IMR-90 (cell line): ENCODE data around the gene DHRS7B. TPM values are rescaled to one million over a fixed set of nuclear protein-coding genes. Genes with fewer than 3 reads are reported as not detected.

ENCODE experiments used
- ATAC-seq: fragments of 200-7000 bp; cut with Tn5 transposase; 2 replicates; pipeline ENCODE4 v1.9.1; 2020; ENCODE audit warnings: low read depth, mild to moderate bottlenecking, moderate library complexity
- BruUV-seq: library from RNA; stranded (reverse); fragments of 400-500 nt; replicated peaks from 2 replicates; lab custom pipeline; 2021; lab: Mats Ljungman, UMichigan
- CTCF ChIA-PET: fragments of 300-600 bp; formaldehyde crosslinking; extraction: SDS; loops from one replicate; lab custom pipeline; 2021; ENCODE audit warnings: antibody characterized with exemption; lab: Yijun Ruan, JAX
- POLR2A ChIA-PET: fragments of 300-600 bp; sonication (Branson Sonifier 250); formaldehyde crosslinking; loops from one replicate; lab custom pipeline; 2022; ENCODE audit warnings: antibody characterized with exemption; ENCODE audit not compliant: unreplicated experiment; lab: Charles Lee
- DNase-seq: peaks from one replicate; pipeline ENCODE4 v3.0.0; 2013
- H2AFZ ChIP-seq: replicated peaks from 2 replicates; pipeline ENCODE3; 2013; ENCODE audit warnings: low read length, mild to moderate bottlenecking; ENCODE audit not compliant: poor library complexity
- H2AK5ac ChIP-seq: 2 replicates; pipeline ENCODE4 v1.6.1; 2013; ENCODE audit warnings: low read depth, low read length, inconsistent platforms
- H2AK9ac ChIP-seq: replicated peaks from 2 replicates; pipeline ENCODE3; 2013; ENCODE audit warnings: mild to moderate bottlenecking, low read depth, low read length, moderate library complexity; ENCODE audit not compliant: poor library complexity
- H2BK120ac ChIP-seq: 2 replicates; pipeline ENCODE4 v1.6.1; 2013; ENCODE audit warnings: low read depth, low read length, inconsistent platforms
- H2BK15ac ChIP-seq: 3 replicates; pipeline ENCODE4 v1.6.1; 2013; ENCODE audit warnings: low read depth, low read length, inconsistent platforms
- H2BK20ac ChIP-seq: 2 replicates; pipeline ENCODE4 v1.6.1; 2013; ENCODE audit warnings: low read depth, mild to moderate bottlenecking, inconsistent platforms, low read length, moderate library complexity
- H2BK5ac ChIP-seq: 2 replicates; pipeline ENCODE4 v1.6.1; 2013; ENCODE audit warnings: mild to moderate bottlenecking, low read depth, low read length, inconsistent platforms; ENCODE audit not compliant: poor library complexity, severe bottlenecking
- H3K14ac ChIP-seq: replicated peaks from 2 replicates; pipeline ENCODE4 v1.6.1; 2013; ENCODE audit warnings: low read depth, low read length, inconsistent platforms
- H3K18ac ChIP-seq: 2 replicates; pipeline ENCODE4 v1.6.1; 2013; ENCODE audit warnings: low read depth, low read length, control low read depth
- H3K23ac ChIP-seq: 2 replicates; pipeline ENCODE4 v1.6.1; 2013; ENCODE audit warnings: low read depth, low read length, inconsistent platforms
- H3K27ac ChIP-seq: 2 replicates; pipeline ENCODE4 v1.5.1; 2013; ENCODE audit warnings: mild to moderate bottlenecking, control low read depth, low read length; ENCODE audit not compliant: insufficient read depth
- H3K27me3 ChIP-seq: 2 replicates; pipeline ENCODE4 v1.6.1; 2013; ENCODE audit warnings: low read length; ENCODE audit not compliant: control insufficient read depth, insufficient read depth
- H3K36me3 ChIP-seq: 2 replicates; pipeline ENCODE4 v1.6.1; 2013; ENCODE audit warnings: low read length, mixed read lengths; ENCODE audit not compliant: control insufficient read depth, insufficient read depth
- H3K4ac ChIP-seq: 2 replicates; pipeline ENCODE4 v1.6.1; 2013; ENCODE audit warnings: low read depth, low read length, inconsistent platforms
- H3K4me1 ChIP-seq: 2 replicates; pipeline ENCODE4 v1.6.1; 2013; ENCODE audit warnings: low read length, mixed read lengths; ENCODE audit not compliant: control insufficient read depth, insufficient read depth
- H3K4me2 ChIP-seq: 2 replicates; pipeline ENCODE4 v1.6.1; 2013; ENCODE audit warnings: low read depth, mild to moderate bottlenecking, control low read depth, low read length, moderate library complexity
- H3K4me3 ChIP-seq: 2 replicates; pipeline ENCODE4 v1.5.1; 2013; ENCODE audit warnings: low read depth, mild to moderate bottlenecking, control low read depth, low read length, moderate library complexity; ENCODE audit not compliant: insufficient read depth
- H3K56ac ChIP-seq: 2 replicates; pipeline ENCODE4 v1.6.1; 2013; ENCODE audit warnings: low read length, inconsistent platforms; ENCODE audit not compliant: insufficient read depth; ENCODE audit errors: extremely low read depth
- H3K79me1 ChIP-seq, 2 experiments: 2 replicates each; pipeline ENCODE4 v1.6.1; 2013; ENCODE audit warnings: low read length in 2 of 2, inconsistent platforms in 1 of 2, low read depth in 1 of 2
- H3K9ac ChIP-seq: 2 replicates; pipeline ENCODE4 v1.6.1; 2013; ENCODE audit warnings: low read depth, low read length, control low read depth
- H3K9me1 ChIP-seq: 2 replicates; pipeline ENCODE4 v1.6.1; 2013; ENCODE audit warnings: low read length, inconsistent platforms; ENCODE audit not compliant: insufficient read depth
- H3K9me3 ChIP-seq: 2 replicates; pipeline ENCODE4 v1.6.1; 2013; ENCODE audit warnings: low read length; ENCODE audit not compliant: control insufficient read depth, insufficient read depth
- H4K20me1 ChIP-seq: 2 replicates; pipeline ENCODE4 v1.6.1; 2013; ENCODE audit warnings: low read length, inconsistent platforms; ENCODE audit not compliant: insufficient read depth
- H4K5ac ChIP-seq: 2 replicates; pipeline ENCODE4 v1.6.1; 2013; ENCODE audit warnings: mild to moderate bottlenecking, low read depth, low read length, control low read depth
- H4K8ac ChIP-seq, 2 experiments: 2 replicates each; pipeline ENCODE4 v1.6.1; 2013; ENCODE audit warnings: low read depth in 2 of 2, low read length in 2 of 2, control low read depth in 1 of 2, inconsistent platforms in 1 of 2
- H4K91ac ChIP-seq: 2 replicates; pipeline ENCODE4 v1.6.1; 2013; ENCODE audit warnings: low read depth, low read length, inconsistent platforms; ENCODE audit not compliant: insufficient read depth
- CEBPB ChIP-seq: IDR thresholded peaks from 2 replicates; pipeline ENCODE4 v1.6.1; 2012; ENCODE audit warnings: low read depth, low read length, improper control_type of control experiment
- CHD1 ChIP-seq: IDR thresholded peaks from 2 replicates; pipeline ENCODE4 v1.6.1; 2012; ENCODE audit warnings: low read depth, low read length, improper control_type of control experiment
- CTCF ChIP-seq: conservative IDR thresholded peaks from 2 replicates; pipeline ENCODE4 v1.5.1; 2012; ENCODE audit warnings: mild to moderate bottlenecking, low read depth, low read length, improper control_type of control experiment
- MAFK ChIP-seq: IDR thresholded peaks from 2 replicates; pipeline ENCODE4 v1.6.1; 2012; ENCODE audit warnings: low read depth, low read length, improper control_type of control experiment
- MAZ ChIP-seq: IDR thresholded peaks from 2 replicates; pipeline ENCODE4 v1.6.1; 2012; ENCODE audit warnings: low read depth, mild to moderate bottlenecking, low read length, improper control_type of control experiment, moderate library complexity, borderline replicate concordance
- RFX5 ChIP-seq: IDR thresholded peaks from 2 replicates; pipeline ENCODE4 v1.8.0; 2012; ENCODE audit warnings: low read depth, mild to moderate bottlenecking, low read length, moderate library complexity
- SMC3 ChIP-seq: fragments of 150-350 bp; IDR thresholded peaks from 2 replicates; pipeline ENCODE4 v1.6.1; 2016; ENCODE audit warnings: low read depth, mild to moderate bottlenecking, antibody characterized with exemption, low read length, moderate library complexity
- WGBS, 2 experiments: methylation state at CpG; one replicate each; pipeline versions ENCODE4 v1.1.5 to v1.1.7; 2013; ENCODE audit warnings: missing lambda C conversion rate in 2 of 2; ENCODE audit not compliant: insufficient read length in 1 of 2; ENCODE audit errors: extremely low coverage in 2 of 2; 5-methylcytosine and 5-hydroxymethylcytosine counted together
- dilution Hi-C: fragments of 300-500 bp; cut with HindIII; formaldehyde crosslinking; loops from one replicate; pipeline ENCODE4 v1.14.3; 2018; ENCODE audit warnings: low sequenced_read_pairs; ENCODE audit not compliant: unreplicated experiment
- in situ Hi-C: fragments of 300-500 bp; cut with MboI; formaldehyde crosslinking; loops from 3 replicates; pipeline ENCODE4 v1.14.3; 2019; ENCODE audit warnings: low sequenced_read_pairs, inconsistent platforms, mixed read lengths
- intact Hi-C: fragments of 100-400 bp; cut with micrococcal nuclease; formaldehyde crosslinking; loops from 2 replicates; pipeline ENCODE4 v1.10.0; 2022
- polyA plus RNA-seq, 3 experiments: library from polyadenylated mRNA; depleted of rRNA; stranded (reverse); fragments of >200 nt; gene quantifications; 2 replicates each; pipeline ENCODE4 v1.2.3, GENCODE V29; 2012; ENCODE audit warnings: low replicate concordance in 1 of 3
- total RNA-seq: library from RNA; depleted of rRNA; stranded (reverse); fragments of >200 nt; gene quantifications from 2 replicates; pipeline ENCODE4 v1.2.3, GENCODE V29; 2012
- TF ChIP-seq, protein P1 (sequence below): fragments of 150-350 bp; IDR thresholded peaks from 2 replicates; pipeline ENCODE4 v1.6.1; 2017; ENCODE audit warnings: mild to moderate bottlenecking, antibody characterized with exemption, low read length, low read depth
- TF ChIP-seq, protein P2 (sequence below): fragments of 150-350 bp; IDR thresholded peaks from 2 replicates; pipeline ENCODE4 v1.6.1; 2016; ENCODE audit warnings: low read depth, mild to moderate bottlenecking, low read length, moderate library complexity, borderline replicate concordance

DHRS7B gene
- total and polyA plus RNA-seq, 2 of the 4 experiments (the other 2 are of a cell fraction): 24.4 to 34.4 TPM

DNA sequence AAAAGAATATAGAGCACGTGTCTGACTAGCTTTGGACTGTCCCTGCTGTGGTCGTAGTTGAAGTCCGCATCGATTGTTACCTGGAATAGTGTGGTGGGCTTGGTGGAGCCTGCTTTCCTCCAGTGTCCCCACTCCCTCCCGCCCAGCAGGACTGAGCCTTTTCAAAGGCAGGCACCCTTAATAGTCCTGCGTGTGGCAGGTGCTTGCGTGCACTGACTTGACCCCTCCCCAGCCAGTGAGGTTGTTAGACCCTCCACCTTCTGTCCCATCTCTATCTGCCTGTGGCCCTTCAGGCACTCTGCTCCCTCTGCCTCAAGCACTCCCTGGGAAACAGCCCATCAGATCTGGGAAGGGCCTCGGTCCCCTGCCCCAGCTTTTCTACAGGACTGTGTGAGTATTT is 50.6 kb downstream of the DHRS7B start:
- Histone ChIP-seq H4K8ac (no peak overlapping the region), H3K4ac (no peak overlapping the region), H2AFZ (no peak overlapping the region), H3K18ac (no peak overlapping the region), H3K9ac (no peak overlapping the region), H3K27ac (no peak overlapping the region), H2BK15ac (no peak overlapping the region), H2BK20ac (no peak overlapping the region), H3K23ac (no peak overlapping the region), H3K9me3 (no peaks in the 10 kb centered on the region), H3K14ac (no peak overlapping the region), H3K4me1 (peaks cover 2% of the 10 kb centered on the region), H4K91ac (no peak overlapping the region), H4K20me1 (no peaks in the 10 kb centered on the region), H3K9me1 (peaks cover 20% of the 10 kb centered on the region; the same call in 1 of the 2 replicates), H3K27me3 (no peaks in the 10 kb centered on the region), H3K36me3 (peaks cover 3% of the 10 kb centered on the region; the same call in 1 of the 2 replicates), H4K5ac (no peak overlapping the region), H2AK9ac (no peak overlapping the region), H2BK5ac (no peak overlapping the region), H3K4me3 (no peak overlapping the region), H2AK5ac (no peak overlapping the region), H3K56ac (no peak overlapping the region), H2BK120ac (no peak overlapping the region), H3K79me1 (peaks cover 0 to 4% of the 10 kb centered on the region in 2 experiments; a peak in 1 of 4 replicates), H3K4me2 (no peak overlapping the region)
- ChIA-PET CTCF (interaction anchor here (1.4 kb wide), 1 partner anchor 13 kb away, joined by 3 read pairs; no protein-coding TSS in a partner anchor), POLR2A (no interaction called here)
- in situ Hi-C loops: no loop called here
- BruUV-seq: no TSS peak
- 100% methylated on average over 2 of the region's 8 CpGs; no CpG with 5 or more reads in 1 of the 2 experiments for WGBS, 2 experiments
- TF ChIP-seq SMC3: no peak
- TF ChIP-seq MAZ: no peak
- TF ChIP-seq RFX5: no peak
- TF ChIP-seq CEBPB: no peak
- no peak for TF ChIP-seq MAFK
- TF ChIP-seq CTCF: no peak
- TF ChIP-seq, protein P1, sequence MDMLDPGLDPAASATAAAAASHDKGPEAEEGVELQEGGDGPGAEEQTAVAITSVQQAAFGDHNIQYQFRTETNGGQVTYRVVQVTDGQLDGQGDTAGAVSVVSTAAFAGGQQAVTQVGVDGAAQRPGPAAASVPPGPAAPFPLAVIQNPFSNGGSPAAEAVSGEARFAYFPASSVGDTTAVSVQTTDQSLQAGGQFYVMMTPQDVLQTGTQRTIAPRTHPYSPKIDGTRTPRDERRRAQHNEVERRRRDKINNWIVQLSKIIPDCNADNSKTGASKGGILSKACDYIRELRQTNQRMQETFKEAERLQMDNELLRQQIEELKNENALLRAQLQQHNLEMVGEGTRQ: no peak
- TF ChIP-seq, protein P2, sequence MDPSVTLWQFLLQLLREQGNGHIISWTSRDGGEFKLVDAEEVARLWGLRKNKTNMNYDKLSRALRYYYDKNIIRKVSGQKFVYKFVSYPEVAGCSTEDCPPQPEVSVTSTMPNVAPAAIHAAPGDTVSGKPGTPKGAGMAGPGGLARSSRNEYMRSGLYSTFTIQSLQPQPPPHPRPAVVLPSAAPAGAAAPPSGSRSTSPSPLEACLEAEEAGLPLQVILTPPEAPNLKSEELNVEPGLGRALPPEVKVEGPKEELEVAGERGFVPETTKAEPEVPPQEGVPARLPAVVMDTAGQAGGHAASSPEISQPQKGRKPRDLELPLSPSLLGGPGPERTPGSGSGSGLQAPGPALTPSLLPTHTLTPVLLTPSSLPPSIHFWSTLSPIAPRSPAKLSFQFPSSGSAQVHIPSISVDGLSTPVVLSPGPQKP: no peak
- no peak for TF ChIP-seq CHD1
- dilution Hi-C loops: no loop called here
- intact Hi-C loops: no loop called here
- no peak for DNase-seq
- no peak for ATAC-seq
